GM18505 (cell line): ENCODE data around the gene LILRB1.
"Not testable (repeated sequence)": the region's sequence is repeated elsewhere in the genome, so short reads cannot be mapped to it uniquely, and the experiment has no call there.

Source experiments
- ATAC-seq: cut with Tn5 transposase; IDR thresholded peaks from one replicate; pipeline ENCODE4 v1.9.1; 2021; ENCODE audit not compliant: unreplicated experiment
- POLR2A ChIP-seq: IDR thresholded peaks from 4 replicates; pipeline ENCODE4 v1.6.1; 2011; ENCODE audit warnings: borderline replicate concordance; ENCODE audit not compliant: insufficient read depth, insufficient read length; ENCODE audit errors: extremely low read depth

The LILRB1 gene

GRCh38 chr19:54630262-54630661 is at the start of gene LILRB1:
LILRB1 (plus strand) TSS chr19:54630484; CDS start chr19:54631074, 590 bp downstream.
- not testable (repeated sequence) for ATAC-seq

DNA sequence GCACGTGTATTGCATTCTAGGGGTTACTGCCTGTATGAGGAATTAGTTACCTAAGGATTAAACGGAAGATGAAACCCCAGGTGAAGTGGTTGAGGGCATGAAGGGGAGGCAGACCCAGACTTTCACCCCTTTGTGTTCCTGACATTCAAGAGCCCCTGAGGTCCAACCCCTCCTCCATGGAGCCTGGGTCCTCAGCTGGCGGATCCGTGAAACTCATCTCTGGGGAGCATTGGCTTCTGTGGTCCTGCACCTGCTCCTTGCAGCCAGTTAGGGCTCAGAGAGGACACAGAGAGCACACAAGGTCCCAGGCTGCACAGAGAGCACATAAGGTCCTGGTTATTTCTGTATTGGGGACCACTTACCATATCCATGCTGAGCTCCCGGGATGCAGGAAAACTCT is 43.9 kb upstream of the LILRB1 start:
- TF ChIP-seq POLR2A, result no peak
- no peak for ATAC-seq

GRCh38 chr19:54587026-54587425 is 43.3 kb upstream of the LILRB1 start:
- ATAC-seq, result no peak
- no peak for TF ChIP-seq POLR2A

DNA sequence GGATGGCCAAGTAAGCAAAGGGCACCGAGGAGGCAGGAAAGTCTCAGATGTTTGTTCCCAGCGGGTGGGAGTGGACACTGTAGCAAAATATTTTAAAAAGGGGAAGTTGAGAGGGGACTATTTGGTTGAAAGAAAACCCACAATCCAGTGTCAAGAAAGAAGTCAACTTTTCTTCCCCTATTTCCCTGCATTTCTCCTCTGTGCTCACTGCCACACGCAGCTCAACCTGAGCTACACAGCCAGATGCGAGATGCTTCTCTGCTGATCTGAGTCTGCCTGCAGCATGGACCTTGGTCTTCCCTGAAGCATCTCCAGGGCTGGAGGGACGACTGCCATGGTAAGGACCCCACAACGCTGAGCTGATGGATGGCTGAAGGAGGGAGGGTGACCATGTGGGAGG is 36.8 kb upstream of the LILRB1 start, which contains the start of gene LILRA1:
TSS of gene LILRA1 (plus strand) at position 188 of the 400 bp plus-strand sequence. CDS start 613 bp downstream, outside the sequence.
- not testable (repeated sequence) for ATAC-seq

DNA sequence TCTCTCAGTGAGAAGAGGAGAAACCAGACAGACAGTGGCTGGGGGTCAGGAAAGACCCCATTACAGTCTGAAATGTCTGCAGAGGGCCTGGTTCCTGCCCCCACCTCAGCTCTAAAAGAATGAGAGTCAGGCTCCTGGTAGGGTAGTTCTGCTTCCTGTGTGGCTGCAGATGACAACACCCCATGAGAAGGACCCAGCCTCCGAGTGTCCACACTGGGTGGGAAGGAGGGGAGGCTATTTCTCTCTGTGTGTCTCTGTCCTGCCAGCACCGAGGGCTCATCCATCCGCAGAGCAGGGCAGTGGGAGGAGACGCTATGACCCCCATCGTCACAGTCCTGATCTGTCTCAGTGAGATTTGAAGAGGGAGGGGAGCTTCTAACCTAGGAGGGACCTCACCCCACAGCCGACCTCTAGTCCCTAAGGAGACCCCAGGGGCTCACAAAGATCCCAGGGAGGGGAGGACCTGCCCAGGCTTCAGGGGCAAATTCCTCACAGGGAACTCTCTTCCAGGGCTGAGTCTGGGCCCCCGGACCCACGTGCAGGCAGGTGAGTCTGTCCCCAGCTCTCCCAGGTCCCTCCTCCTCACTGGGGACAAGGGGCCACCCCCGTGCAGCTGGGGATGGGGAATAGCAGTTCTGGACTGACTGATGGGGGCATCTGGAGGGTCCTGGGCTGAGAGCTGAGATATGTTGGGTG is 36.2 kb upstream of the LILRB1 start:
- ATAC-seq, result not testable (repeated sequence)

DNA sequence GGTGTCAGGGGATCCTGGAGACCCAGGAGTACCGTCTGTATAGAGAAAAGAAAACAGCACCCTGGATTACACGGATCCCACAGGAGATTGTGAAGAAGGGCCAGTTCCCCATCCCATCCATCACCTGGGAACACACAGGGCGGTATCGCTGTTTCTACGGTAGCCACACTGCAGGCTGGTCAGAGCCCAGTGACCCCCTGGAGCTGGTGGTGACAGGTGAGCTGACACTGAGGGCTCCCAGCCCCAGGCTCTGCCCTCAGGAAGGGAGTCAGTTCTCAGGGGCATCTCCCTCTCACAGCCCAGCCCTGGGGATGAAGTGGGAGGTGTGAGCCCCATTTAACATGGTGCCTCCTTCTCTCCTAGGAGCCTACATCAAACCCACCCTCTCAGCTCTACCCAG is 35.5 kb upstream of the LILRB1 start:
- no peak for TF ChIP-seq POLR2A
- ATAC-seq, result no peak

DNA sequence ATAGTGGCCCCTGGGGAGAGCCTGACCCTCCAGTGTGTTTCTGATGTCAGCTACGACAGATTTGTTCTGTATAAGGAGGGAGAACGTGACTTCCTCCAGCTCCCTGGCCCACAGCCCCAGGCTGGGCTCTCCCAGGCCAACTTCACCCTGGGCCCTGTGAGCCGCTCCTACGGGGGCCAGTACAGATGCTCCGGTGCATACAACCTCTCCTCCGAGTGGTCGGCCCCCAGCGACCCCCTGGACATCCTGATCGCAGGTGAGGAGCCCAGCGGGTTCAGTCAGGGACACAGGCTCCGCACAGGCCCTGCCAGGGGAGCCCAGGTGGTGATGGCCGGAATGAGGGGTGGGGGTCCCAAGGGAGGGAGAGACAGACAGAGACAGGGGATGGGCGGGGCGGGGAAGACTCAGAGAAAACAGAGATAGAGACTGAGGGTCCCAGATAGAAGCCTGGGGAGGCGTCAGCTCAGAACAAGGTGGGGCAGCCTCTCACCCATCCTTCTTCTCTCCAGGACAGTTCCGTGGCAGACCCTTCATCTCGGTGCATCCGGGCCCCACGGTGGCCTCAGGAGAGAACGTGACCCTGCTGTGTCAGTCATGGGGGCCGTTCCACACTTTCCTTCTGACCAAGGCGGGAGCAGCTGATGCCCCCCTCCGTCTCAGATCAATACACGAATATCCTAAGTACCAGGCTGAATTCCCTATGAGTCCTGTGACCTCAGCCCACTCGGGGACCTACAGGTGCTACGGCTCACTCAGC is 34.4 kb upstream of the LILRB1 start:
- not testable (repeated sequence) for ATAC-seq

GRCh38 chr19:54600212-54600611 is 30.1 kb upstream of the LILRB1 start:
- TF ChIP-seq POLR2A, result no peak
- ATAC-seq, result no peak

GRCh38 chr19:54606230-54606629 is 24.1 kb upstream of the LILRB1 start:
- TF ChIP-seq POLR2A, result no peak
- no peak for ATAC-seq

GRCh38 chr19:54606891-54607784 is 23.1 kb upstream of the LILRB1 start:
- peak; percentile 18 for TF ChIP-seq POLR2A
- no peak for ATAC-seq

GRCh38 chr19:54607785-54608150 is 22.5 kb upstream of the LILRB1 start:
- no peak for ATAC-seq
- TF ChIP-seq POLR2A, result no peak

DNA sequence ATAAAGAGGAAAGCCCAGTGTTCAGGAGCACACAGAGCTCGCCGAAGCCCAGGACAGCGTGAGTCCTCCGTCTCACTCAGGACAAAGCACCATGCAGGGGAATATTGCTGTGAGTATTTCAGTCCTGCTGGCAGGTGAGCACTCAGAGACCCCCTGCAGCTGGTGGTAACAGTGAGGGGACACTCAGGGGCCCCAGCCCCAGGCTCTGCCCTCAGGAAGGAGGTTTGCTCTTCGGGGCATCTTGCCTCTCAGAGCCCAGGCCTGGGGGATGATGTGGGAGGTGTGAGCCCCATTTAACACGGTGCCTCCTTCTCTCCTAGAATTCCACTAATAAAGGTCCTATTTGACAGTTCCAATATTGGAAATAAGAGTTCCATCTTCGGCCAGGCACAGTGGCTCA is 22.1 kb upstream of the LILRB1 start:
- no peak for ATAC-seq

DNA sequence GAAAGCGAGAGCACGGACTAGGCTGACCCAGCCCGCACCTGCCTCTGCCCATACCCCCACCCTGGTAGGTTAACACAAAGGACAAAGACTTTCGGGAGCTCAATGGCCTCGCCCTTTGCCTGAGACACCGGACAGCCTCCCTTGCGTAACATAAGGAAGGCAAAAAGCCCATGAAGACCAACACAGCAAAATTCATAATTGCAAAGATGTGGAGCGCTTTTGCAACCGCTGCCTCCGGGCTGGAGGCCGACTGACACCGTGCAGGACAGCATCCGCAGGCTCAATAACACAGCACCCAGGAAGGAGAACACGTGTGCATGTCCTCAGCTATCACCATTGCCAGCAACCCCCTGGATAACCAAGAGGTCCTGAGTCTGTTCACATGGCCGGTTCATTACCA is 21.5 kb upstream of the LILRB1 start:
- TF ChIP-seq POLR2A, result no peak
- no peak for ATAC-seq

More for the DNA sequence above, 22.1 kb upstream of the LILRB1 start:
- TF ChIP-seq POLR2A, result no peak

DNA sequence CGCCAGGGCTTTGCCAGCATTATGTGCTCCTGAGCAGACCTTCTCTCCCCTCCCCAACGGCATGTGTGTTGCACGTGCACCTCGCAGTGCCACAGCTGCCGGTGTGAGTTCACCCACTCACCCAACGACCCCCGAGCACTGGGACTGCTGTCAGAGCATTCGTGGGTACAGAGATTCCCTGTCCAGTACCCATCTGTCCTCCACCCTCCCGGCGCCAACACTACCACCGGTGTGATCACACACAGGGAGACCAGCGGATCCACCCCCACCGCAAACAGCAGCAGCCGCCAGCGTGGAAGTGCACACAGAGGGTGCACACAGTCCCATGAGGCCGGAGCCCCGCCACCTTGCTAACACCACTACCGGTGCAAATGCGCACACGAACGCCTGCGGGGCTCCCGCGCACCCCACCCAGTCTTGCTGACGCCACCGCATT is 20.9 kb upstream of the LILRB1 start:
- no peak for ATAC-seq
- TF ChIP-seq POLR2A, result no peak
